GM12801 (cell line): Measurements from ENCODE around the gene KRTAP4-9.

Source experiments
- TF ChIP-seq, protein P1 (sequence below): IDR thresholded peaks from one replicate; pipeline ENCODE4 v1.5.1; 2011; ENCODE audit warnings: control low read depth; ENCODE audit not compliant: insufficient read length; ENCODE audit errors: extremely low read depth

Gene KRTAP4-9

GRCh38 chr17:41126412-41126811 lies 21.2 kb downstream of the KRTAP4-9 start:
- TF ChIP-seq, protein P1, sequence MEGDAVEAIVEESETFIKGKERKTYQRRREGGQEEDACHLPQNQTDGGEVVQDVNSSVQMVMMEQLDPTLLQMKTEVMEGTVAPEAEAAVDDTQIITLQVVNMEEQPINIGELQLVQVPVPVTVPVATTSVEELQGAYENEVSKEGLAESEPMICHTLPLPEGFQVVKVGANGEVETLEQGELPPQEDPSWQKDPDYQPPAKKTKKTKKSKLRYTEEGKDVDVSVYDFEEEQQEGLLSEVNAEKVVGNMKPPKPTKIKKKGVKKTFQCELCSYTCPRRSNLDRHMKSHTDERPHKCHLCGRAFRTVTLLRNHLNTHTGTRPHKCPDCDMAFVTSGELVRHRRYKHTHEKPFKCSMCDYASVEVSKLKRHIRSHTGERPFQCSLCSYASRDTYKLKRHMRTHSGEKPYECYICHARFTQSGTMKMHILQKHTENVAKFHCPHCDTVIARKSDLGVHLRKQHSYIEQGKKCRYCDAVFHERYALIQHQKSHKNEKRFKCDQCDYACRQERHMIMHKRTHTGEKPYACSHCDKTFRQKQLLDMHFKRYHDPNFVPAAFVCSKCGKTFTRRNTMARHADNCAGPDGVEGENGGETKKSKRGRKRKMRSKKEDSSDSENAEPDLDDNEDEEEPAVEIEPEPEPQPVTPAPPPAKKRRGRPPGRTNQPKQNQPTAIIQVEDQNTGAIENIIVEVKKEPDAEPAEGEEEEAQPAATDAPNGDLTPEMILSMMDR = no peak

DNA sequence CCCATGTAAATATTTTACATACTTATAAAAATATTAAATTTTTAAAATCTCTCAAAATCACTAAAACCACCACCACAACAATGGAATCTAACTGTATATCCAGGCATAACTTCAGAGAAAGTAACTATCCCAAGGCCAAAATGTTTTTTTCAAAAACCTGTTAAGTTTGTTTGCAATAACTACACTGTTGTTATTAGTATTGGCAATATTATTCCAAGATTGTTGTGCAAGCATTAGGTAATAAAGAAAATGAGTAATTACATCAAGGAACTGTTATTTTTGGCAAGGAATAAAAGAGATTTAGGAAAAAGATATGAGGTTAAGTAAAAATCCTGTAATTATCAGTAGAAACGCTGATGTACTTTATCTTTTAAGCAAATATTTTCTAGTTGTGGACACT lies 22.2 kb downstream of the KRTAP4-9 start:
- TF ChIP-seq, protein P1 = no peak

DNA sequence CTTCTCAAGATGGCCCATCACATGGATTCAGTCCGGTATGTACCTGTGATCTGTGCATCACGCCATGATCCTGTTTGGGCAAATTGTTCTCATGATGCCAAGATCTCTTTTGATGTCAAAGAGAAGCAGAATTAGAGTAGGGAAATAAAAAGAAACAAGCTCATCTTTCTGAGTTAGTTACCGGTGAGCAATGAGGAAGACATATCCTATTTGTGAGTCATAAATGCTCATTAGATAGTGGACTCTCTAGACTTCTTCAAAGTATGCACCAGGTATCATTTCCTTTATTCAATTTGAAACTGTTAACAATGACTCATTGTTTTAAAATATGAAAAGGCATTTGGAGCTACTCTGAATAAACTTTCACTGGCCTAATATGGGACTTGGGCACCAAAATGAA lies 26.8 kb downstream of the KRTAP4-9 start:
- TF ChIP-seq, protein P1 = no peak

GRCh38 chr17:41133880-41134735 lies 28.9 kb downstream of the KRTAP4-9 start:
- TF ChIP-seq, protein P1 = no peak

DNA sequence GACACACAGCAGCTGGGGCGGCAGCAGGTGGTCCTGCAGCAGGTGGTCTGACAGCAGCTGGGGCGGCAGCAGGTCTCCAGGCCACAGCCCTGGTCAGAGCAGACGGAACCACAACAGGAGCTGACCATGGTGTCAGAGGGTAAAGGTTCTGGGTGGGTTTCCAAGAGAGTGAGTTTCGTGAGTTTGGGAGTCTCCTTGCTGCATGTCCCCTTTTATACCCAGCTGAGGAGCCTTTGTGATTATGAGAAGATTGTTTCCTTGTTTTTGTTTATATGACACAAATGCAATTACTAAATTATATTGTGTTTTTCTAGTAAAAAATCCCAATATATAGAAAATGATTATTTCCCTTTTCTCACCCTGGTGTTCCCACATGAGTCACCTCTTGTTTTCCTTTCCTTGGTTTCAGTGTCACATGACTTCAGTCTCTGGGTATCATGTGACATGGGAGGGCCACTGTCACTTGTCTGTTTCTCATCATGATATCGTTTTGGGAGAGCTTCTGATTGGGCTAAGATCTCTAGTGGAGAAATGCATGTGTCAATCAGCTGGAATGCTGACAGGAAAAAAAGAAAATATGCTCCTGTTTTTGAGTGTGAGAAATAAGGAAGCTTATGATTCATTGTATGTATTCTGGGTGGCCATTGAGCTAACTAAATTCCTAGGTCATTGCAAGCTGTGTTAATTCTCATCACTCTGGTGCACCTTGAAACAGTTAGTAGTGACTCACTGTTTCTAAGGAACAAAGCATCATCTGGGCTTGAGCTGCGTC lies 35.4 kb downstream of the KRTAP4-9 start, which contains the start of gene KRTAP4-6:
TSS of gene KRTAP4-6 (minus strand) at position 185 of the 772 bp plus-strand sequence. CDS start at position 128, 57 bp downstream.
- TF ChIP-seq, protein P1 = no peak

- TF ChIP-seq, protein P1 = no peak
Measured at GRCh38 chr17:41141361-41141760, 36.2 kb downstream of the KRTAP4-9 start.

- TF ChIP-seq, protein P1 = no peak
Measured at GRCh38 chr17:41144846-41145245, 39.7 kb downstream of the KRTAP4-9 start.
